A549 (cell line): ENCODE results near the gene PCBP3. TPM values are rescaled to one million over a fixed set of nuclear protein-coding genes. Genes with fewer than 3 reads are reported as not detected.

Experiments
- ATAC-seq, 2 experiments: fragments of 200-7000 bp in 1 of 2; fragments of >200 bp in 1 of 2; cut with Nextera tagmentation in 1 of 2; cut with Tn5 transposase in 1 of 2; 3 replicates each; pipeline versions ENCODE4 v1.8.0 to v1.9.1; 2018 to 2020; ENCODE audit warnings: mild to moderate bottlenecking in 1 of 2, moderate library complexity in 1 of 2
- CTCF ChIA-PET: fragments of 300-600 bp; sonication (Branson Sonifier 250); formaldehyde crosslinking; extraction: SDS; loops from one replicate; lab custom pipeline; 2021; ENCODE audit warnings: antibody characterized with exemption, inconsistent platforms; lab: Yijun Ruan, JAX
- POLR2A ChIA-PET: fragments of 350-600 bp; formaldehyde crosslinking; extraction: SDS; loops from one replicate; lab custom pipeline; 2021; ENCODE audit warnings: antibody characterized with exemption, inconsistent platforms; lab: Yijun Ruan, JAX
- DNase-seq, 2 experiments: peaks; one replicate each; pipeline versions ENCODE4 v3.0.0 to v3.0.0-alpha.2; 2011 to 2016; ENCODE audit warnings: low read depth in 1 of 2, low spot score in 1 of 2
- FAIRE-seq: peaks from 2 replicates; lab custom pipeline; 2011; peaks lifted over from hg19 to GRCh38; lab: Jason Lieb, UNC
- H3K27ac ChIP-seq, 2 experiments: fragments of >200 bp; sonication (Bioruptor Twin); formaldehyde crosslinking; 3 replicates each; pipeline ENCODE4 v1.5.1; 2016 to 2017
- H3K4me1 ChIP-seq: fragments of >200 bp; sonication (Bioruptor Twin); formaldehyde crosslinking; 3 replicates; pipeline ENCODE4 v1.6.1; 2016
- H3K4me2 ChIP-seq: fragments of >200 bp; sonication (Bioruptor Twin); formaldehyde crosslinking; 3 replicates; pipeline ENCODE4 v1.6.1; 2016
- H3K4me3 ChIP-seq: fragments of >200 bp; sonication (Bioruptor Twin); formaldehyde crosslinking; 3 replicates; pipeline ENCODE4 v1.5.1; 2016
- H3K9me3 ChIP-seq: fragments of >200 bp; sonication (Bioruptor Twin); formaldehyde crosslinking; 3 replicates; pipeline ENCODE4 v1.6.1; 2016
- CBX8 ChIP-seq: fragments of 200-600 bp; sonication (generic); IDR thresholded peaks from 2 replicates; pipeline ENCODE4 v1.6.1; 2016
- CTCF ChIP-seq: fragments of >200 bp; sonication (Bioruptor Twin); formaldehyde crosslinking; IDR thresholded peaks from 3 replicates; pipeline ENCODE4 v1.5.1; 2016
- ELK1 ChIP-seq: fragments of 150-350 bp; IDR thresholded peaks from 2 replicates; pipeline ENCODE4 v1.6.1; 2014; ENCODE audit warnings: low read depth, mild to moderate bottlenecking, low read length
- FOSB ChIP-seq: fragments of 250-450 bp; sonication (Bioruptor Pico); IDR thresholded peaks from 2 replicates; pipeline ENCODE4 v1.5.0; 2020; ENCODE audit warnings: mild to moderate bottlenecking, moderate library complexity
- FOSL2 ChIP-seq, 2 experiments: fragments of 450-650 bp in 1 of 2; fragments of >200 bp in 1 of 2; sonication (Bioruptor Twin) in 1 of 2; formaldehyde crosslinking; IDR thresholded peaks; 2 replicates each; pipeline versions ENCODE4 v1.5.0 to v1.6.1; 2016 to 2020; ENCODE audit warnings: mild to moderate bottlenecking in 1 of 2, moderate library complexity in 1 of 2
- FOXS1 ChIP-seq: fragments of 250-450 bp; sonication (Bioruptor Pico); IDR thresholded peaks from 2 replicates; pipeline ENCODE4 v1.5.0; 2020; ENCODE audit warnings: mild to moderate bottlenecking, moderate library complexity
- HEYL ChIP-seq: fragments of 250-450 bp; sonication (Bioruptor Pico); IDR thresholded peaks from 2 replicates; pipeline ENCODE4 v1.8.0; 2021; ENCODE audit warnings: mild to moderate bottlenecking, moderate library complexity
- HOXA7 ChIP-seq: fragments of 250-450 bp; sonication (Bioruptor Pico); IDR thresholded peaks from 2 replicates; pipeline ENCODE4 v1.5.0; 2020; ENCODE audit warnings: mild to moderate bottlenecking, moderate library complexity
- HOXB13 ChIP-seq: fragments of 250-450 bp; sonication (Bioruptor Pico); IDR thresholded peaks from 2 replicates; pipeline ENCODE4 v1.5.0; 2020; ENCODE audit warnings: low read depth, mild to moderate bottlenecking, moderate library complexity
- JUNB ChIP-seq: fragments of >200 bp; sonication (Bioruptor Twin); formaldehyde crosslinking; IDR thresholded peaks from 2 replicates; pipeline ENCODE4 v1.6.1; 2016
- KDM1A ChIP-seq: fragments of 200-600 bp; sonication (generic); IDR thresholded peaks from 2 replicates; pipeline ENCODE4 v1.6.1; 2016; ENCODE audit warnings: low read depth, mild to moderate bottlenecking
- MAX ChIP-seq: IDR thresholded peaks from 2 replicates; pipeline ENCODE4 v1.6.1; 2012
- NPAS2 ChIP-seq: fragments of 250-450 bp; sonication (Bioruptor Pico); IDR thresholded peaks from 2 replicates; pipeline ENCODE4 v1.8.0; 2022; ENCODE audit warnings: mild to moderate bottlenecking, moderate library complexity, borderline replicate concordance
- PBX3 ChIP-seq: IDR thresholded peaks from 2 replicates; pipeline ENCODE4 v1.6.1; 2012
- POLR2A ChIP-seq: IDR thresholded peaks from 2 replicates; pipeline ENCODE4 v1.6.1; 2012; ENCODE audit warnings: mild to moderate bottlenecking, low read length
- REST ChIP-seq: fragments of 200-600 bp; sonication (generic); IDR thresholded peaks from 2 replicates; pipeline ENCODE4 v1.6.1; 2016; ENCODE audit warnings: antibody characterized with exemption, mild to moderate bottlenecking, moderate library complexity
- RFX5 ChIP-seq: fragments of 450-650 bp; IDR thresholded peaks from 2 replicates; pipeline ENCODE4 v1.7.1; 2014; ENCODE audit warnings: antibody characterized with exemption, mild to moderate bottlenecking, moderate library complexity
- WGBS: methylation state at CpG from one replicate; pipeline ENCODE4 v1.1.6; 2017; ENCODE audit errors: missing lambda C conversion rate; 5-methylcytosine and 5-hydroxymethylcytosine counted together
- polyA plus RNA-seq, 4 experiments: library from polyadenylated mRNA; depleted of rRNA in 3 of 4; stranded (reverse); fragments of >200 nt; fragmentation: RNase III in 1 of 4; extraction: RNeasy Plus Mini Kit Qiagen cat#74134 plus additional on column Dnase treatment in 1 of 4; gene quantifications; 2 replicates in 3 of 4; 3 replicates in 1 of 4; pipeline ENCODE4 v1.2.3, GENCODE V29; 2011 to 2017

The PCBP3 gene
- polyA plus RNA-seq, 2 of the 4 experiments (the other 2 are of a cell fraction) = 0.30 to 0.34 TPM

- no peak for FAIRE-seq
Measured at GRCh38 chr21:45699966-45700365, 56.4 kb downstream of the PCBP3 start.

GRCh38 chr21:45700461-45700860 lies 56.9 kb downstream of the PCBP3 start:
- no peaks in the 10 kb centered on the region for H3K4me1 ChIP-seq
- no peak overlapping the region for H3K4me3 ChIP-seq
- 61% methylated on average over 6 of the region's 6 CpGs for WGBS
- no peak overlapping the region for H3K27ac ChIP-seq
- no peaks in the 10 kb centered on the region for H3K9me3 ChIP-seq
- CTCF ChIA-PET = interaction anchor here (0.5 kb wide), 1 partner anchor 25 kb away, joined by 4 read pairs; no protein-coding TSS in a partner anchor
- FAIRE-seq (no peak), ATAC-seq (no peak), DNase-seq (no peak)
- POLR2A ChIA-PET = no interaction called here
- no peak for TF ChIP-seq FOXS1 (CRISPR knock-in tag)
- no peak for TF ChIP-seq HOXB13 (CRISPR knock-in tag)
- TF ChIP-seq RFX5 = no peak
- no peak for TF ChIP-seq PBX3
- TF ChIP-seq POLR2A = no peak
- TF ChIP-seq CBX8 = no peak
- TF ChIP-seq FOSL2 (IDR thresholded peaks at IDR 0.05) = no peak
- no peak for TF ChIP-seq FOSL2 (CRISPR knock-in tag; IDR thresholded peaks at IDR 0.05)
- TF ChIP-seq ELK1 = no peak
- no peak for TF ChIP-seq KDM1A
- TF ChIP-seq HEYL = no peak
- TF ChIP-seq HOXA7 (CRISPR knock-in tag) = no peak
- TF ChIP-seq JUNB = no peak
- no peak for TF ChIP-seq CTCF
- TF ChIP-seq MAX = no peak
- no peak for TF ChIP-seq REST
- H3K4me2 ChIP-seq = no peak overlapping the region

More at GRCh38 chr21:45699966-45700365, 56.4 kb downstream of the PCBP3 start:
- Histone ChIP-seq H3K4me3 (no peak overlapping the region), H3K9me3 (no peaks in the 10 kb centered on the region), H3K4me2 (no peak overlapping the region), H3K4me1 (no peaks in the 10 kb centered on the region), H3K27ac (no peak overlapping the region)
- no peak for DNase-seq
- TF ChIP-seq FOSL2 (IDR thresholded peaks at IDR 0.05) (no peak), FOSL2 (CRISPR knock-in tag; IDR thresholded peaks at IDR 0.05) (no peak), NPAS2 (no peak), FOSB (CRISPR knock-in tag) (no peak)
- ChIA-PET CTCF (interaction anchor here (0.6 kb wide), 1 partner anchor 14 kb away, joined by 3 read pairs; no protein-coding TSS in a partner anchor), POLR2A (no interaction called here)
- no peak for ATAC-seq
- 93% methylated on average over 1 of the region's 1 CpG for WGBS
